GM12878 (cell line): Measurements from ENCODE around the gene MAPK8IP1. TPM values are rescaled to one million over a fixed set of nuclear protein-coding genes. Genes with fewer than 3 reads are reported as not detected.

ENCODE experiments used
- BCLAF1 ChIP-seq: fragments of 450-650 bp; IDR thresholded peaks from 2 replicates; pipeline ENCODE4 v1.6.1; 2017; ENCODE audit warnings: antibody characterized with exemption, mild to moderate bottlenecking, moderate library complexity
- BRCA1 ChIP-seq: IDR thresholded peaks from 2 replicates; pipeline ENCODE4 v1.6.1; 2011; ENCODE audit warnings: low read depth, low read length, improper control_type of control experiment
- EGR1 ChIP-seq, 2 experiments: IDR thresholded peaks; 1 replicate in 1 of 2; 2 replicates in 1 of 2; pipeline ENCODE4 v1.6.1; 2011 to 2012; ENCODE audit warnings: low read depth in 2 of 2, low read length in 2 of 2, borderline replicate concordance in 1 of 2, mild to moderate bottlenecking in 1 of 2, moderate library complexity in 1 of 2
- IRF5 ChIP-seq: fragments of 450-650 bp; IDR thresholded peaks from 2 replicates; pipeline ENCODE4 v1.6.1; 2017; ENCODE audit warnings: borderline replicate concordance
- NFYA ChIP-seq: IDR thresholded peaks from 2 replicates; pipeline ENCODE4 v1.6.1; 2011; ENCODE audit warnings: low read depth, mild to moderate bottlenecking, low read length, improper control_type of control experiment, borderline replicate concordance
- NR2C1 ChIP-seq: fragments of 450-650 bp; IDR thresholded peaks from 2 replicates; pipeline ENCODE4 v1.6.1; 2017; ENCODE audit warnings: antibody characterized with exemption, mild to moderate bottlenecking, moderate library complexity
- SMARCA5 ChIP-seq: fragments of 450-650 bp; IDR thresholded peaks from 2 replicates; pipeline ENCODE4 v1.6.1; 2017; ENCODE audit warnings: mild to moderate bottlenecking
- ZBTB40 ChIP-seq: fragments of 450-650 bp; IDR thresholded peaks from 2 replicates; pipeline ENCODE4 v1.6.1; 2016; ENCODE audit warnings: mild to moderate bottlenecking, moderate library complexity, borderline replicate concordance
- polyA plus RNA-seq, 11 experiments: library from polyadenylated mRNA; depleted of rRNA in 4 of 11; unstranded in 6 of 11; stranded (reverse) in 5 of 11; fragments of >200 nt; fragmentation: Nextera tagmentation in 4 of 11; fragmentation: Illumina TruSeq in 1 of 11; extraction: Ambion mirVana in 4 of 11; extraction: Trizol in 1 of 11; gene quantifications; 1 replicate in 1 of 11; 2 replicates in 10 of 11; pipeline versions ENCODE4 v1.2.1 to v1.2.3, GENCODE V29; 2011 to 2016; ENCODE audit warnings: inconsistent platforms in 2 of 11, missing spikeins in 2 of 11, low read depth in 1 of 11
- total RNA-seq, 4 experiments: library from RNA; depleted of rRNA in 3 of 4; stranded (reverse); fragments of >200 nt in 3 of 4; fragmentation: Illumina TruSeq in 1 of 4; extraction: Trizol in 1 of 4; gene quantifications; 2 replicates each; pipeline versions ENCODE4 v1.2.1 to v1.2.3, GENCODE V29; 2013 to 2021

MAPK8IP1 gene
- total and polyA plus RNA-seq, 10 of the 15 experiments (the other 5 are each of a cell fraction or from before 2014, with no cell fraction given) = 0.04 to 0.44 (median 0.11) TPM; not detected in 2

- TF ChIP-seq BCLAF1 (no peak), ZBTB40 (no peak), NFYA (no peak), BRCA1 (no peak), SMARCA5 (no peak), EGR1 (IDR thresholded peaks at IDR 0.05; ENCODE audit: borderline replicate concordance in 1 of 2, low read depth in 2 of 2, low read length in 2 of 2) (peak in 1 of 2 experiments; percentile 28; a peak in 1 of 3 replicates), NR2C1 (no peak), IRF5 (no peak)
Observed at GRCh38 chr11:45885274-45885920, at the start of gene MAPK8IP1 (continued).
